HG02623 (cell line): ENCODE data around the gene PDE3A.

Source experiments
- ATAC-seq: cut with Tn5 transposase; IDR thresholded peaks from one replicate; pipeline ENCODE4 v1.9.1; 2021; ENCODE audit warnings: moderate library complexity; ENCODE audit not compliant: unreplicated experiment

Gene PDE3A

DNA sequence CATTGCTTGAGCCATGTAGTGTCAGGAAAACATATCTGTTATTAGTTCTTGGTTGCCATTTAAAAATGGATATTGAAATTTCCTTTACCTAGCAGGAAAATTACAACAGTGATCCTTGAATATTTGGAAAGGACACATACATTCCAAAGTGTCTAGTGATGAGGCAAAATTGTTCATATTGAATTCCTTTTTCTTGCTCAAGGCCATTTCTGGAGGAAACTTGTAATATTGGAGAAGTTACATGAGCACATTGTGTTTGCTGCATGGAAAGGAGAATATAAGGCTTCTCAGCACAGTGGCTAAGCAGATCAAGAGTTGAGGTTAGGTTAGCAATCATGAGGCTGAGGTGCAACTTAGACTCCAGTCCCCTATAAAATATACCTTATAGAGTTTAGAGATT, 121.9 kb downstream of the PDE3A start:
- ATAC-seq = no peak

DNA sequence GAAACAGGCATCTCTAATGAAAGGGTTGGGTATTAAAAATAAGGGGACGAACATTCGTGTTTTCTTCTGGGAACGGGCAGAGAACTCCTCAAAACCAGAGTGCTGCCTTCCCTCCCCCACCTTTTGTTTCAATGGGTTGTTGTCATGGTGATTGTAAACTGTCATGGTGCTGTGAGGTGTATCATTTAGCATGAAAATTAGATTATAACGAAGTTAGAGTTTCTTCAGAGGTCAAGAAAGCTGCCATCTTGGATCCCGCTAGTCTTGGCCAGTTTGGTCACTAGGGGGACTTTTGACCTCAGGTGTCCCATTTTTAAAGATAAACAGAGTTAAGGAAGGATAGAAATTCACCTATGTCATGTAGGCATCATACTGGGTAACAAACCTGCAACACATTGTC, 123.0 kb downstream of the PDE3A start:
- no peak for ATAC-seq

DNA sequence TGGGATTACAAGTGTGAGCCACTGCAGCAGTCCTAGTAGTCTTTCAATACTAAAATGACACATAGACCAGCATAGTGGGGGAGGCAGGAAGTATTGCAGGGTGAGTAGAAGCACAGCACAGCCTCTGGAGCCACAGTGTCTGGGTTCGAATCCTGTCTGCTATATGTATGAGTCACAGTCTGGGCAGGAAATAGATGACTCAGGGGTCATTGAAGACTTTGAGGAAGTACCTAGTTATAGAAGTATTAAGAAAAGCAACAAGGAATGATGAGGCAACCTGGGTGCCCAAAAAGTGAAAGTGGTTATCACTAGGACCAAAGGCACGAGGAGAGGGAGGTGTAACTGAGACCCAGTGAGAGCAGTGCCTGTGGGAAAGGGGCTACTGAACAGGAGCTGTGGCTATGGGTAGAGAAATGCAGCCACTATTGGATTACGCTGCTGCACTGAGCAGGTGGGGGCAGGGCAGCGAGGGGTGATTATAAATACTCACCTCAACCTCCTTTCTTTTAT, 124.0 kb downstream of the PDE3A start:
- ATAC-seq = no peak

DNA sequence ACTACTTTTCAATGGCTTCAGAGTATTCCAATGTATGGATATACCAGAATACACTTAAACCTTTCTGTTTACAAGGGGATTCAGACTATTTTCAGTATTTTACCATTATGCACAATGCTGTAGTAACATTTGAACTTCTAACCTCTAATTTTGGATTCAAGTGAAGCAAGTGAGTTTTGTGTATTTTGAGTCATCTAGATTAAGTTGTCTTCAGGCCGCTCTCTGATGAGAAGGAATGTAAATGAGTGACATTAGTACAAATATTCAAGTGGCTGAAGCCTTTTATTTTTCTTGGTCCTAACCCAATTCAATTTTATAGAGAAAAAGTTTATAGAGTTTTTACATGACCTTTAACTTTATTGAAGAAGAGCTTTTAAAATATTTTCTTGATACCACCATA, 125.6 kb downstream of the PDE3A start:
- ATAC-seq = no peak

DNA sequence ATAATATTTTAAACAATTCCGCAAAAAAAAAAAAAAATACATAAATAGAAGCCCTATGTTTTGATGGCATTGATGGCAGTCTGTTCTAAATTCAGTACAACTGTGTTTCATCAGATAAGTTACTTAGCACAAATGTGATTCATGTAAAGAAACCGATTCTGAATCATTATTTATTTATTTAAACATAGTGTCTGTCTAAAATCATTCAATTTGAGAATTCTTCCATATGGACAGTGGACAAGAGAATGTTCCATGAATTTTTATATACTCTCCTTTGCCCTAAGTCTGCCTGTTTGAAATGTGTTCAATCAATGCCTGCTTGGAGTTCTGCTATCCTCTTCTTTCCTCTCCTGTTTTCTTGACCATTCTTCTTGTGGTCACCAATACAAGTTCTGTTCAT, 126.5 kb downstream of the PDE3A start:
- no peak for ATAC-seq

DNA sequence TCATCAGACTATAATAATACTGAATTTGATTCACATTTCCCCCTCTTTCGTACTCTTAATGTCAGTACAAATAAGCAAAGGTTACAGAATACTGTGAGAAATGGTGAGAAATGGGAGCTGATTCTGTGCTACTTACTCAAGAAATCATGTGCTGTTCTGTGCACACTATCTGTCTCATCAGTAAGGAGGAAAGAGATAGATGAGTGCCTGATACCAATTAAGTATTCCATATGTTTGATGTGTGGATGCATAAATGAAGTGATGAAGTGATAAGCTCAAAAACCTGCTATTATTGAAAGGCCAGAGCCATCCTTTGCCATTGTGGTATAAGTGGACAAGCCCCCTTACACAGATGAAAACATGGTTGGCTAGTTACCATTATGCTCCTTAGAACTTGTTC, 127.7 kb downstream of the PDE3A start:
- no peak for ATAC-seq

DNA sequence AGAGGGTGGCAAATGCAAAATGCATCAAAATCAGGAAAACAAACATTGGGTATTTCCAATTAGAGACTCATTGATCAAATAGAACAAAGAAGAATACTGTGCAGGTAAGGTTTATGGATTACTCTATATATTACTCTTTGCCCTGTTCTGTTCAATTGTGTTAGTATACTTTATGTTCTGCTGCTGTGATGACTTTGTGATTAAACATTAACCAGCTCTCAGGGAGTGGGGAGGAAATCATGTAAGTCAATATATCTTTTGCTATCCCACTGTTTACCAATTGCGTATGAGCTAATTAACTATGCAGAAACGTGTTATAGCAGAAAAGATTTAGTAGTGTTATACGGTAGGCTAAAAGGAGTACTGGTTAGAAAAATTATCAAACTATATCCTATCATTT, 129.4 kb downstream of the PDE3A start:
- ATAC-seq = no peak

DNA sequence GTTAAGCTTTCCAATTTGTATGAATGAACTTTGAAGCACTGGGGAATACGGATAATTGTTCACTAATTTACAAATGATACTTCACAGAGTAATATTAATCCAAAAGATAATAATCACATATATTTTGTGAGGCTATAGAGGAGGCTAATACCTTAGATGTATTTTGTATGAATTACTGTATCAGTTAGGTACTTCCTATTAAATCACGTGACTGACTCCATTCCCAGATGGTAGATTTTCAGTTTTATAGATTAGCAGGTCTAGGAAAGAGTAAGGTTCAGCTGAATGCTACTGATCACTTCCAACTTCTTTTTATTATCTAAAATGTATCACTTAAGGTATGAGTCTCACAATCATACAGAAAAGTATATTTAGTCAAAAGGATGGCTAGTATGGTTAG, 133.6 kb downstream of the PDE3A start:
- ATAC-seq = no peak

DNA sequence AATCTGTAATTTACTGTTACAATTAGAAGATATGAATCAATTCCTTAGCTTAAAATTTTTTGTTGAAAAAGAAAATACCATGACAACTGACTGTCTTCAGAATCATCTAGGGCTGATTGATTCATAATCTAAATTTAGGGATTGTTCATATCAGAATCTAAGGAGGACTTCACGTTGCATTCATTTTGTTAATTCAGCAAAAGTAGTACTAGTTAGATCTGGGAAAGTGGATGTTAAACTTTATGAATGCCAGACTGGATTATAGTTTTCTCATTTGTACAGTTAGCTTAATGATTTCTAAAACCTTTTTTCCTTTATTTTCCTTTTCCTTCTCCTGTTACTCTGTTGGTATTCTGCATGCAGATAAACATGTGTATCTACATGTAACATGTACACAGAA, 135.5 kb downstream of the PDE3A start:
- ATAC-seq = no peak

DNA sequence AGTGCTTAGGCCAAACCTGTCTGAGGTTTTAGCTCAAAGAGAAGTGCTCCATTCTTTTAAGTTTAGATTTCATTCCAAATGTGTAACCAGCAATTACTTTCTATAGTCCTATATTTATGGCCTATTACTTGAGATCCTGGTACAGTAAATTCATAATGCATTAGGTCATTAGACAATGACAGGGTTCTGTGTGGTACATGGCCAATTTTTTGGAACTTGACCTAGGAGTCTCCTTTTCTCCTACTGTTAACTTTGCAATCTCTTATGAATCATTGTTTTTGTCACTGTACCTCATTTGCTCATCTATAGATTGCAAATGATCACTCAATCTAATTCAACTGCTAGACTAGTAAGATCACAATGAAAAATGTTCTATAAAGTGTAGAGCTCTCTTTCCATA, 136.7 kb downstream of the PDE3A start:
- no peak for ATAC-seq

DNA sequence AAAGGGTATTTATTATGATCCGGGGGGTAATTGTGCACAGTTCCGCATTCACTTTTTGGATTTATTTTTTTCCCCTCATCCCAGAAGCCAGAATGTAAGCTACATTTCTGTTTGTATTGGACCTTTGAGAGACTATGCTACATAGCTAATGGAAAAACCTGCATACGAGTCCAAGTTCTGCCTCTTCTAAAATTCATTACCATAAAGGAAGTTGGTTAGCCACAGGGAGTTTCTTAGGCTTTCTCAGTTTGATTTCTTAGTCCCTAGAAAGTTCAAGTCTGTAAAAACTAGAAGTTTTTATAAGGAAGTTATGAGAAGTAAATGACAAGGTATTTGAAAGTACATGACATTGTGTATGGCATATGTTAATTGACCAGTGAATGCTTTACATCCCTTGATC, 138.7 kb downstream of the PDE3A start:
- no peak for ATAC-seq

DNA sequence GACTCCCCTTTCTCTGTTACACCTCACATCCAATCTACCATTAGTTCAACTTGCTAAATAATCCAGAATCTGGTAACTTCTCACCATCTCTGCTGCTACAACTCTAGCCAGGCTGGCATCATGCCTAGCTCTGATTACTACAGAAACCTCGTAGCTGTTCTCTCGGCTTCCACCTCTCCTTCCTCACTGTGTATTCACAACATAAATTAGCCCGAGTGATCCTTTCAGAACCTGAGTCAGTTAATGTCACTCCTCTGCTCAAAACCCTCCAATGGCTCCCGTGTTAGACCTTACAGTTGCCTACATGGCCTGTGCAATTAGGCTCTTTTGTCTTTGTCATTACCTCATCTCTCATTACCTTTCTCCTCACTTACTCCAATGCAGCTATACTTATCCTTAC, 139.4 kb downstream of the PDE3A start:
- ATAC-seq = no peak

DNA sequence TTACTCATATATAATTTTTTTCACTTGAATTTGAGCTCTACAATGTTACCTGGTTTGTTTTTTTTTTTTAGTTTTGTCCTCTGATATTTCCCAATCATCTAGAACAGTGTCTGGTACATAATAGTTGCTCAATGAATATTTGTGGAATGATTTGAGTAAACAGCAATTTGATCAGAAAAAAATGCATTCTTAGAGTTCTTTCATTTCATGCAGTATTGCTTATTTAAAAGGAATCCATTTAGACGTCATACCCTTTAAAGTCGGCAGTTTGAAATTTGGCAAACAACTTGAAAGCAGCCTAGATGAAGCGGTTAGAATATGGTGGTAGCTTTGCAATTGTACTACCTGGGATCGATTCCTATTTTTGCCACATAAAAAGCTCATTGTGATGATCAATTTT, 140.0 kb downstream of the PDE3A start:
- no peak for ATAC-seq

DNA sequence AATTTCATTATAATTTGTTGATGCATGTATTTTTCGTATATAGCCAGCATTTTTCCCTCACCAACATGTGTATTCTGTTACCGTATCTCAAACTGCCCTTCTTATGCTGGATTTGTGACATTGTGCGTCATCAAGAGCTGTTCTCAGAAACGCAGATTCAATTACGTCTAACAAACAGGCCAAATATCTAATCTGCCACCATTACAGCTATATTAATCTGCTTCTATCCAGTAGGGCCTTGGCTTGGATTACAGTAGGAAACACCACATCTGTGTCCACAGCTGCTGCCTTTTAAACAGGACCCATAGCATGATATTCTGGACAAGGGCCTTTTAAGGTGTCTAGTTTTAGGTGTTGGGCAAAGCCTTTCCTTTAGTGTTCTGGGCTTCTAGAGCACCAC, 140.6 kb downstream of the PDE3A start:
- ATAC-seq = no peak

DNA sequence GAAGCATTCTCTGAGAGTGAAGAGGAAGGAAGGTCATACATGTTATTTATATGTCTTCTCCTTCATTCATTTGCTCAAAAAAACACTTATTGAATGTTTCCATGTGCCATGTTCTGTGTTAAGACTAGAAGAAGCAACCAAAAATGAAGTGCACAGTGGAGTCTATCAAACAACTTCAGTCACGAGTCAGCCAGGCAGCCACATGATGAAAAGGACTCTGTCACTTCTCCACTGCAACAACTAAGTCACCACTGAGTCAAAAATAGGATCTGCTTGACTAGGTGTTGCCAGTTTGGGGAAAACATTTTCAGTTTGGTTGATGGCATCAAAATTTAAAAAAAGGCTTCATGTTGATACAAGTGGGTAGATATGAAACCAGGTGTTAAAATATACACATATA, 142.5 kb downstream of the PDE3A start:
- no peak for ATAC-seq

DNA sequence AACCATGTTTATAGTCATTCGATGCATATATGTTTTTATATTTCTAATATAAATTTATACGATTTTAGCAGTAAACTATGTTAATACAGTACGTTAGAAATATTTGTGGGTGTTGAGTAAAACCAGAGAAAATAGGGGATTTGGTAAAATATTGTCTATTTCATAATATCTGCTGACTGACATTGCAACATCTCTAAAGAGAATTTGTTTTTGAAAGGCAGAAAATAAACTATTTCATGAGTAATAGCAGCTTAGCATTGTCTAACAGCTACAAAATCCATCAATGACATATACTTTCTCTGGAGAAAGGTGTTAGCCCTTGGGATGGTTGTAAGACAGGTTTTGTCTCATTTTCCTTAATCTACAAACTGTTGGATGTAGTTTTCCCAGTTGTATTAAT, 144.9 kb downstream of the PDE3A start:
- ATAC-seq = no peak

DNA sequence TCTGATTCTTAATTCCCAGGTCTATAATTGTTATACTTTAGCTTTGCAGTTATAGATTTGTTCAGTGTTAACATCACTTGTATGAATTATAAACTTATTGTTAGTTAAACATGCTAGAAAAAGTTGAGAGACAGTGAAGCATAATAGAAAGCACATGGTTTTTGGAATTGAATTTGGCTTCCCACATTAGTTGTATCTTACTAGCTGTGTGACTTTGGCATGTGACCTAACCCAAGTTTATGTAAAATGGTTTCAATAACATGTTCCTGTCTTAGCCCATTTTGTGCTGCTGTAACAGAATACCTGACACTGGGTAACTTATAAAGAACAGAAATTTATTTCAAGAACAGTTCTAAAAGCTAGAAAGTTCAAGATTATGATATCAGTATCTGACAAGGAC, 146.3 kb downstream of the PDE3A start:
- ATAC-seq = no peak

DNA sequence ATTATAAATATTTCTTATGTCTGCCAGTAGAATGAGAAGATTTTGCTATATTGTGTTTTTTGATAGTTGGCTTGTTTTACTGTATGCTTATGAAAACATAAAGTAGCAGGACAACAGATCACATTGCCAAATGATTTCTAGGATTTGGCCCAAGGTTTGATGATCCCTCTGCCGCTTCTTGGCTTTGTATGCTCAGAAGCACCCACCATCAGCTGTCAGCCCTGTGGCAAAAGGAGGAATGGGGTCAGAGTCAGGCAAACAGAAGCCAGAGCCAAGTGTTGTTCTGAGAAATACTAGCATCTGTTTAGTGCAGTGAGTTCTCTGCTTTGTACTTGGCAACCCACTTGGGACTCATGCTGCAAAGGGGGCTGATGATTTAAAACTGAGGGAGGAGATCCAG, 152.2 kb downstream of the PDE3A start:
- ATAC-seq = no peak

DNA sequence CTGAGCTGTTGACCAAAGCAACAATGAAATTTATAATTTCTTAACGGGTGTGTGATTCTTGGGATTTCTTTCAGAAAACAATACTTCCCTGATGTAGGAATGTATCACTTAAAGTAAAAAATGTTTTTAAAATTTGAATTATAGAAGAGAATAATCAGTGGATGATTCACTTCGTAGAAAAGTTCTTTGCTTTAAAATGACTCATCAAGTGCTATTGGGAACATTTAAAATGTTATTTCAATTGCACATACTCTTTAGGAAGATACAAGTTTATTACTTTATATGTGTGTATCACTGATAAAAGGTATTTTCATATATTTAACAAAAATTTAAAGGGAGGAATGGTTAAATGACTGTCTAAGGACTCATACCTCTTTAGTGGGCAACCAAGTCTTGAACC, 155.3 kb downstream of the PDE3A start:
- no peak for ATAC-seq

DNA sequence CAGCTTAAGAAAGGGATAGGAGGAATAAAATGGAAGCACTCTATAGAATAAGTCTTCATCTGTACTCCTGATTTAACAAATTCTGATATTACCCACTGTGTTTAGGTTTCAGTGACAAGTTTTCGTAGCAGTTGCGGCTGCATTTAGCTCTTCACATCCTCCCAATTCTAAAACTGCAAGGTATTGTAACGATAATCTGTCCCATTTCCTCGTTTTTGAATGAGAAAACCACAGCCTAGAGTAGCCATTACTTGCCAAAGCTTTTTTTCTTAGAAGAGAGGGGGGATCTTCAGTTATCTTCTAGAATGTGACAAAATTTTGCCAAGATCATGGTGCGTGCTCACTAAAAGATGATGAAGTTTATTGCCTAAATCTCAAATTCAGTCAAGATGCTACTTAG, 155.8 kb downstream of the PDE3A start:
- no peak for ATAC-seq

DNA sequence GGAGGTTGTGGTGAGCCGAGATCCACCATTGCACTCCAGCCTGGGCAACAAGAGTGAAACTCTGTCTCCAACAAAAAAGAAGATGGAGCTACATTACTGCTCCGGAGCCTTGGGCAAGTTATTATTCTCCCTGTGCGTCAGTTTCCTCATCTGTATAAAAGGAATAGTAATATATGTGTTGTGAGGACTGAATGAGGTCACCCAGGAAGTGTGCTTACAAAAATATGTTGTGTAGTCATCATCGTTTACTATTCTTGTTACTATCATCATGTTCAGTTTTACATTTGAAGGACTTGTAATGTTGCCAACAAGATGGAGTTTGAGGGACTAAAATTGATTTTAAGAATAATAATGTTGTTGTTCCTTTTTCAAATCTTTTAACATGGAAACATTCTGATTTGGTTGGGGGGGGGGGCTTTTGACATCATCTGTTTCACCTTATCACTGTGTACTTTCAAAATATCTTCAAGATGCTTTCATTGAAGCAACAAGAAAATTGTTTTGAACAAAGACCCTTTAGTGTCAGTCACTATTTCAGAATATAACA, 156.8 kb downstream of the PDE3A start:
- no peak for ATAC-seq

DNA sequence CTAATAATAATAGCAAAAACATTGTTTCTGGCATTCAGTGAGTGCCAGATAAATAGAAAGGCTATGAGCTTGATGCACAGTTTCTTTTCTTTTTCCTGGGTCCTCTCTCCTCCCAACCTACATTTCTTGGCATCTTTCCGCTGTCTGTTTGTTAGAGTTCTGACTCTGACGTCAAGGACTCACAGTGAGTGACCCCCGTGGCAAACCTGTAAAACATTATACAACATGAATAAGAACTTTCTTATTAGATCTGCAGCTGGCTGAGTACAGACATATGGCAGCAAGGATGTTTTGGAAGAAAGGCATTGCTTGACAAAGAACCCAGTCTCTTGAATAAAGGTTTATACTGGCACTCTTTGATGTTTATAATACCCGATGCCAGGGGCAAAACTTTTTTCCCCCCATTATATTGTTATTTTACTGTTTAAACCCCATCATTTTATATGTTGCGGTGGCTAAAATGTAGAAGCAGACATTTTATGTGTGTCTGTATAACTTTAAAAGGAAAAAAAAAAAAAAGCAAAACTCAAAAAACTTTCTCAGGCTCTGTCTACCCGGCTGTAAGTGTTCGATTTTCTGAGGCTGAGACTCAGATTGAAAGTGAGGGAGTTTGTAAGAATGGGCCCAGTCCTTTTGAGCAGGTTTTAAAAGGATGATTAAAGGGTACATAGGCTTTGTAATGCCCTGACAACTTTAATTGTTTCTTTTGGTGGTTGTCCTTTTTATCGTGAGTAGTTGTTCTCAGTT, 159.3 kb downstream of the PDE3A start:
- no peak for ATAC-seq

DNA sequence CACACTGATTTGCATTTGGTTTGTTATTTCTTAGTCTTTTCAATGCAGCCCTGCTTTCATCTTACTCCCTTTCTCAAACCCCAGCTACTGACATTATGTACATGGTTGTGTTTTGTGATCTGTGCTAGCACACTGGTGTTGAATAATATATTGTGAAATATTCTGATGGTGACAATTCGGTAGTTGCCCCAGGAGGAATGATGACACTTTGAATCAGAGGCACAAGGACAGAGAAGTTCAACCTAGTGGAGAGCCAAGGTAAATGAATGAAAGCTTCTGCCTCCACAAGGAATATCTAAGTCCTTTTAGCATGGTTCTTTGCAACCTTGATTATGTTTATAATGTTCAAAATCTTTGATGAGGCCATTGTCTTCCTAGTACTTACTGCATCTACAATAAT, 159.9 kb downstream of the PDE3A start:
- no peak for ATAC-seq
